HepG2 (cell line): ENCODE data around the gene ASB16. TPM values are rescaled to one million over a fixed set of nuclear protein-coding genes. Genes with fewer than 3 reads are reported as not detected.
A peak's percentile ranks its signal among the peaks of the same experiment; 100 is the strongest.

Experiments
- ARID5B ChIP-seq: IDR thresholded peaks from 2 replicates; pipeline ENCODE4 v1.4.0; 2020; ENCODE audit warnings: mild to moderate bottlenecking, missing genetic modification reagents
- HNF1A ChIP-seq, 2 experiments: sonication (generic) in 1 of 2; formaldehyde crosslinking in 1 of 2; IDR thresholded peaks; 2 replicates each; pipeline versions ENCODE4 v1.4.0 to v1.6.1; 2016 to 2020; ENCODE audit warnings: borderline replicate concordance in 1 of 2, low read depth in 1 of 2, mild to moderate bottlenecking in 1 of 2, missing genetic modification reagents in 1 of 2
- MYC ChIP-seq: sonication (generic); formaldehyde crosslinking; IDR thresholded peaks from 2 replicates; pipeline ENCODE4 v1.9.0; 2021; ENCODE audit warnings: missing genetic modification reagents, borderline replicate concordance
- NBN ChIP-seq: fragments of 450-650 bp; conservative IDR thresholded peaks from 2 replicates; pipeline ENCODE4 v1.6.1; 2017
- NCOR1 ChIP-seq: fragments of 200-600 bp; sonication (generic); IDR thresholded peaks from 2 replicates; pipeline ENCODE4 v1.7.0; 2017; ENCODE audit warnings: antibody characterized with exemption, low read length, borderline replicate concordance
- NONO ChIP-seq, 2 experiments: fragments of 450-650 bp in 1 of 2; sonication (generic) in 1 of 2; formaldehyde crosslinking in 1 of 2; IDR thresholded peaks in 1 of 2; conservative IDR thresholded peaks in 1 of 2; 2 replicates each; pipeline versions ENCODE4 v1.6.1 to v1.8.0; 2017 to 2022; ENCODE audit warnings: mild to moderate bottlenecking in 1 of 2, missing genetic modification reagents in 1 of 2, moderate library complexity in 1 of 2
- PAX8 ChIP-seq: sonication (generic); formaldehyde crosslinking; IDR thresholded peaks from 2 replicates; pipeline ENCODE4 v1.8.0; 2022; ENCODE audit warnings: mild to moderate bottlenecking, missing genetic modification reagents, borderline replicate concordance
- RAD21 ChIP-seq: fragments of 450-650 bp; formaldehyde crosslinking; IDR thresholded peaks from 2 replicates; pipeline ENCODE4 v1.5.0; 2020; ENCODE audit warnings: mild to moderate bottlenecking
- RFXAP ChIP-seq: sonication (generic); formaldehyde crosslinking; IDR thresholded peaks from 2 replicates; pipeline ENCODE4 v1.4.0; 2020; ENCODE audit warnings: missing genetic modification reagents, borderline replicate concordance
- TFDP1 ChIP-seq: IDR thresholded peaks from 2 replicates; pipeline ENCODE4 v1.6.1; 2016; ENCODE audit warnings: missing compliant biosample characterization, missing genetic modification reagents, borderline replicate concordance
- ZFP90 ChIP-seq: sonication (generic); formaldehyde crosslinking; IDR thresholded peaks from 2 replicates; pipeline ENCODE4 v1.8.0; 2022; ENCODE audit warnings: missing genetic modification reagents, mild to moderate bottlenecking, inconsistent platforms, borderline replicate concordance
- ZNF605 ChIP-seq: sonication (generic); formaldehyde crosslinking; IDR thresholded peaks from 2 replicates; pipeline ENCODE4 v1.8.0; 2022; ENCODE audit warnings: mild to moderate bottlenecking, missing genetic modification reagents
- polyA plus RNA-seq, 8 experiments: library from polyadenylated mRNA; depleted of rRNA in 3 of 8; stranded (reverse) in 7 of 8; unstranded in 1 of 8; fragments of >200 nt; fragmentation: Illumina TruSeq in 4 of 8; extraction: Trizol in 4 of 8; gene quantifications; 2 replicates each; pipeline versions ENCODE4 v1.2.1 to v1.2.3, GENCODE V29; 2011 to 2016; ENCODE audit warnings: low read depth in 4 of 8, missing spikeins in 1 of 8, mixed read lengths in 1 of 8; ENCODE audit not compliant: insufficient read depth in 1 of 8
- total RNA-seq, 5 experiments: library from RNA; depleted of rRNA; stranded (reverse); fragments of >200 nt; fragmentation: Illumina TruSeq; extraction: Trizol; gene quantifications; 2 replicates each; pipeline ENCODE4 v1.2.3, GENCODE V29; 2016; ENCODE audit warnings: low read depth in 1 of 5
- TF ChIP-seq, protein P1 (sequence below): IDR thresholded peaks from 2 replicates; pipeline ENCODE4 v1.6.1; 2016; ENCODE audit warnings: low read depth, control low read depth
- TF ChIP-seq, protein P2 (sequence below): sonication (generic); formaldehyde crosslinking; IDR thresholded peaks from 2 replicates; pipeline ENCODE4 v1.5.0; 2020; ENCODE audit warnings: missing genetic modification reagents

Gene ASB16
- total and polyA plus RNA-seq, 2 of the 13 experiments (the other 11 are each of a cell fraction or from before 2014, with no cell fraction given), result 0.07 TPM; not detected in 1

- no peak for TF ChIP-seq HNF1A (IDR thresholded peaks at IDR 0.05; ENCODE audit: low read depth)
- TF ChIP-seq HNF1A (CRISPR knock-in tag; IDR thresholded peaks at IDR 0.05; ENCODE audit: borderline replicate concordance), result no peak
- peak; percentile 21; the same call in 1 of the 2 replicates for TF ChIP-seq RAD21 (CRISPR knock-in tag)
- TF ChIP-seq NBN, result no peak
- peak; percentile 75; the same call in 1 of the 2 replicates for TF ChIP-seq RFXAP (CRISPR knock-in tag)
- no peak for TF ChIP-seq TFDP1
- TF ChIP-seq, protein P1, sequence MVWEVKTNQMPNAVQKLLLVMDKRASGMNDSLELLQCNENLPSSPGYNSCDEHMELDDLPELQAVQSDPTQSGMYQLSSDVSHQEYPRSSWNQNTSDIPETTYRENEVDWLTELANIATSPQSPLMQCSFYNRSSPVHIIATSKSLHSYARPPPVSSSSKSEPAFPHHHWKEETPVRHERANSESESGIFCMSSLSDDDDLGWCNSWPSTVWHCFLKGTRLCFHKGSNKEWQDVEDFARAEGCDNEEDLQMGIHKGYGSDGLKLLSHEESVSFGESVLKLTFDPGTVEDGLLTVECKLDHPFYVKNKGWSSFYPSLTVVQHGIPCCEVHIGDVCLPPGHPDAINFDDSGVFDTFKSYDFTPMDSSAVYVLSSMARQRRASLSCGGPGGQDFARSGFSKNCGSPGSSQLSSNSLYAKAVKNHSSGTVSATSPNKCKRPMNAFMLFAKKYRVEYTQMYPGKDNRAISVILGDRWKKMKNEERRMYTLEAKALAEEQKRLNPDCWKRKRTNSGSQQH (CRISPR knock-in tag), result no peak
- TF ChIP-seq ARID5B, result no peak; the same call in 1 of the 2 replicates
- TF ChIP-seq, protein P2, sequence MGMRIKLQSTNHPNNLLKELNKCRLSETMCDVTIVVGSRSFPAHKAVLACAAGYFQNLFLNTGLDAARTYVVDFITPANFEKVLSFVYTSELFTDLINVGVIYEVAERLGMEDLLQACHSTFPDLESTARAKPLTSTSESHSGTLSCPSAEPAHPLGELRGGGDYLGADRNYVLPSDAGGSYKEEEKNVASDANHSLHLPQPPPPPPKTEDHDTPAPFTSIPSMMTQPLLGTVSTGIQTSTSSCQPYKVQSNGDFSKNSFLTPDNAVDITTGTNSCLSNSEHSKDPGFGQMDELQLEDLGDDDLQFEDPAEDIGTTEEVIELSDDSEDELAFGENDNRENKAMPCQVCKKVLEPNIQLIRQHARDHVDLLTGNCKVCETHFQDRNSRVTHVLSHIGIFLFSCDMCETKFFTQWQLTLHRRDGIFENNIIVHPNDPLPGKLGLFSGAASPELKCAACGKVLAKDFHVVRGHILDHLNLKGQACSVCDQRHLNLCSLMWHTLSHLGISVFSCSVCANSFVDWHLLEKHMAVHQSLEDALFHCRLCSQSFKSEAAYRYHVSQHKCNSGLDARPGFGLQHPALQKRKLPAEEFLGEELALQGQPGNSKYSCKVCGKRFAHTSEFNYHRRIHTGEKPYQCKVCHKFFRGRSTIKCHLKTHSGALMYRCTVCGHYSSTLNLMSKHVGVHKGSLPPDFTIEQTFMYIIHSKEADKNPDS, result no peak
- TF ChIP-seq PAX8 (CRISPR knock-in tag), result no peak
- TF ChIP-seq ZNF605 (CRISPR knock-in tag), result no peak
- no peak for TF ChIP-seq NONO (IDR thresholded peaks at IDR 0.05)
- TF ChIP-seq NONO (CRISPR knock-in tag; conservative IDR thresholded peaks at IDR 0.05), result no peak
- peak; percentile 67 for TF ChIP-seq MYC (CRISPR knock-in tag)
- TF ChIP-seq NCOR1, result no peak
- 0 out of 2 replicates have a peak, but pooled peaks have one; percentile 64 for TF ChIP-seq ZFP90 (CRISPR knock-in tag)
Observed at GRCh38 chr17:44222112-44222869, 51.8 kb downstream of the ASB16 start (continued).
